Stomach (tissue), 9 donors: Measurements from ENCODE around the gene AKR1A1. TPM values are rescaled to one million over a fixed set of nuclear protein-coding genes. Genes with fewer than 3 reads are reported as not detected.

ENCODE experiments used
- DNase-seq, 2 donors: peaks; one replicate each; pipeline versions ENCODE4 v3.0.0 to v3.0.0-alpha.2; 2013 to 2019
- H3K27ac ChIP-seq, 5 donors: fragments of 200-600 bp in 4 of 5; sonication (generic) in 4 of 5; one replicate each; pipeline ENCODE4 v1.5.1; 2013 to 2019; ENCODE audit warnings: mild to moderate bottlenecking in 1 of 5, moderate library complexity in 1 of 5
- H3K27me3 ChIP-seq, 3 donors: fragments of 200-600 bp; sonication (generic); one replicate each; pipeline ENCODE4 v1.5.1; 2017 to 2019; ENCODE audit warnings: mixed run types in 1 of 3
- H3K36me3 ChIP-seq, 4 donors: fragments of 200-600 bp; sonication (generic); 1 replicate in 3 of 4; 2 replicates in 1 of 4; pipeline ENCODE4 v1.5.1; 2016 to 2019
- H3K4me1 ChIP-seq, 4 donors: fragments of 200-600 bp; sonication (generic); one replicate each; pipeline ENCODE4 v1.5.1; 2016 to 2019
- H3K4me3 ChIP-seq, 4 donors: fragments of 200-600 bp; sonication (generic) in 3 of 4; one replicate each; pipeline ENCODE4 v1.5.1; 2016 to 2019; ENCODE audit warnings: mild to moderate bottlenecking in 1 of 4
- H3K9me3 ChIP-seq, 4 donors: fragments of 200-600 bp; sonication (generic); one replicate each; pipeline ENCODE4 v1.5.1; 2016 to 2019
- EP300 ChIP-seq: sonication (generic); formaldehyde crosslinking; IDR thresholded peaks from one replicate; pipeline ENCODE4 v1.6.1; 2017; ENCODE audit warnings: antibody characterized with exemption
- POLR2A ChIP-seq, 4 donors: fragments of 450-650 bp; IDR thresholded peaks; one replicate each; pipeline ENCODE4 v1.6.1; 2016; ENCODE audit warnings: antibody characterized with exemption in 4 of 4, control low read depth in 2 of 4, mild to moderate bottlenecking in 1 of 4, moderate library complexity in 1 of 4
- POLR2AphosphoS5 ChIP-seq, 3 donors: sonication (generic); formaldehyde crosslinking; IDR thresholded peaks; one replicate each; pipeline ENCODE4 v1.6.1; 2016; ENCODE audit warnings: antibody characterized with exemption in 3 of 3
- WGBS, 5 donors: extraction: QIAGEN DNeasy Blood & Tissue Kit in 3 of 5; methylation state at CpG; one replicate each; pipeline versions ENCODE4 v1.1.5 to v1.1.7; 2013 to 2018; 5-methylcytosine and 5-hydroxymethylcytosine counted together
- intact Hi-C: fragments of 100-400 bp; cut with DNase I; formaldehyde crosslinking; loops from one replicate; pipeline ENCODE4 v1.15.1; 2023; ENCODE audit warnings: low total_unique reads
- polyA plus RNA-seq, 3 donors: library from polyadenylated mRNA; stranded (reverse); fragments of 200-250 nt; gene quantifications; one replicate each; pipeline ENCODE4 v1.2.3, GENCODE V29; 2013
- total RNA-seq, 5 donors: library from RNA; depleted of rRNA; stranded (reverse); fragments of >200 nt; gene quantifications; one replicate each; pipeline versions ENCODE4 v1.1.0 to v1.2.3, GENCODE V29; 2014 to 2016
- TF ChIP-seq, protein P1 (sequence below), 7 experiments: fragments of 450-650 bp in 4 of 7; fragments of 200-600 bp in 3 of 7; sonication (generic) in 3 of 7; IDR thresholded peaks; one replicate each; pipeline ENCODE4 v1.5.1; 2016 to 2019; ENCODE audit warnings: antibody characterized with exemption in 7 of 7, control low read depth in 2 of 7, mild to moderate bottlenecking in 1 of 7
- donor health status: healthy with polysubstance abuse.
- donor health status: Bipolar disorder and iron deficiency.
- donor health status: healthy.

The AKR1A1 gene
- total and polyA plus RNA-seq, 8 donors = 10.5 to 246 (median 184) TPM

DNA sequence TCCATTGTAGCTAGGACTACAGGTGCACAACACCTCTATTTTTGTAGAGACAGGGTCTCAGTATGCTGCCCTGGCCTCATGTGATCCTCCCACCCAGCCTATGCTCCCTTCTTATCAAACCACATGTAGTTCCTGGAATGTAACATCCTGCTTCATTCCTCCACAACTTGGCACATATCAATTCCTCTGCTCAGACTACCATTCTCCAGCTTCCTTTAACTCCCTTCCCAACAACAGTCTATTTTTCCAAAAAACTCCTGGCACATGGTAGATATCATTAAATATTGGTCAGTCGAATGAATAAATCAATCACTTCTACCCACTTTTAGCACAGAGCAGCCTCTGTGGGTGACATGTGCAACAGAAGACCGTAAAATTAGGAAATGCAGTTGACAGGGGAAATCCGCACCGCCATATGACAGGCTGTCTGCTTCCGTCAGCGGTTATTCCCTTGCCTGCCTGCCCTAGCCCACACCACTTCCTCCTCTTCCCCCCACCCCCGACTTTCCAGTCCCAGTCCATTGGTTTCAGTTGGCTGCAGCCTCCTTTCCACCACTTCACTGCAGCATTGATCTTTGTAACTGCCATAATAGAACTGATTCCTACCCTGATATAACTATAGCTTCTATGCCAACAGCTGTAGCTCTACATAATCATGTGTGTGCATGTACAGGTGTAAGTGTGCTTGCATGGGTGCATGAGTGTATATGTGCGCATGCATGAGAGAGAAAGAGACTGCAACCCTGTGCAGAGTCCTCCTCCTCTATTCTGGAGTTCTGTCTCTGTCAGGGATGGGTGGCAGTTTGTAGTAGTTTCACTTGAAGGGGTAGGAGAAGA is 6.8 kb upstream of the AKR1A1 start:
- DNase-seq = peak; percentile 55 to 82
- 43 to 52% (median 50%) methylated on average over 8 of the region's 8 CpGs for WGBS, 5 donors
- H3K9me3 ChIP-seq = no peaks in the 10 kb centered on the region
- H3K4me3 ChIP-seq = no peak overlapping the region
- intact Hi-C loops = no loop called here
- H3K27ac ChIP-seq = peak overlapping the region in 4 of 5 donors; percentile 36 to 77 (median 67)
- H3K36me3 ChIP-seq = no peaks in the 10 kb centered on the region
- H3K4me1 ChIP-seq = peaks cover 9 to 36% (median 14%) of the 10 kb centered on the region in 4 donors
- no peaks in the 10 kb centered on the region for H3K27me3 ChIP-seq
- no peak for TF ChIP-seq POLR2A (IDR thresholded peaks at IDR 0.05)
- TF ChIP-seq POLR2AphosphoS5 (IDR thresholded peaks at IDR 0.05) = peak in 1 of 3 donors; percentile 20

GRCh38 chr1:45544530-45544929 is 6.1 kb upstream of the AKR1A1 start:
- Histone ChIP-seq H3K9me3 (no peaks in the 10 kb centered on the region), H3K27me3 (no peaks in the 10 kb centered on the region), H3K27ac (peak overlapping the region in 4 of 5 donors; percentile 36 to 77 (median 62)), H3K4me3 (no peak overlapping the region), H3K4me1 (peaks cover 9 to 36% (median 14%) of the 10 kb centered on the region in 4 donors), H3K36me3 (no peaks in the 10 kb centered on the region)
- 67 to 76% (median 71%) methylated on average over 4 of the region's 4 CpGs for WGBS, 5 donors
- intact Hi-C loops = no loop called here
- TF ChIP-seq POLR2A (IDR thresholded peaks at IDR 0.05) (no peak), EP300 (no peak), POLR2AphosphoS5 (IDR thresholded peaks at IDR 0.05) (no peak)
- TF ChIP-seq, protein P1, sequence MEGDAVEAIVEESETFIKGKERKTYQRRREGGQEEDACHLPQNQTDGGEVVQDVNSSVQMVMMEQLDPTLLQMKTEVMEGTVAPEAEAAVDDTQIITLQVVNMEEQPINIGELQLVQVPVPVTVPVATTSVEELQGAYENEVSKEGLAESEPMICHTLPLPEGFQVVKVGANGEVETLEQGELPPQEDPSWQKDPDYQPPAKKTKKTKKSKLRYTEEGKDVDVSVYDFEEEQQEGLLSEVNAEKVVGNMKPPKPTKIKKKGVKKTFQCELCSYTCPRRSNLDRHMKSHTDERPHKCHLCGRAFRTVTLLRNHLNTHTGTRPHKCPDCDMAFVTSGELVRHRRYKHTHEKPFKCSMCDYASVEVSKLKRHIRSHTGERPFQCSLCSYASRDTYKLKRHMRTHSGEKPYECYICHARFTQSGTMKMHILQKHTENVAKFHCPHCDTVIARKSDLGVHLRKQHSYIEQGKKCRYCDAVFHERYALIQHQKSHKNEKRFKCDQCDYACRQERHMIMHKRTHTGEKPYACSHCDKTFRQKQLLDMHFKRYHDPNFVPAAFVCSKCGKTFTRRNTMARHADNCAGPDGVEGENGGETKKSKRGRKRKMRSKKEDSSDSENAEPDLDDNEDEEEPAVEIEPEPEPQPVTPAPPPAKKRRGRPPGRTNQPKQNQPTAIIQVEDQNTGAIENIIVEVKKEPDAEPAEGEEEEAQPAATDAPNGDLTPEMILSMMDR (IDR thresholded peaks at IDR 0.05) = no peak
- no peak for DNase-seq

- Histone ChIP-seq H3K27me3 (no peaks in the 10 kb centered on the region), H3K4me3 (no peak overlapping the region), H3K4me1 (peaks cover 12 to 38% (median 14%) of the 10 kb centered on the region in 4 donors), H3K27ac (peak overlapping the region; percentile 36 to 77 (median 57)), H3K9me3 (no peaks in the 10 kb centered on the region), H3K36me3 (no peaks in the 10 kb centered on the region)
- TF ChIP-seq, protein P1 (IDR thresholded peaks at IDR 0.05) = no peak
- no peak for TF ChIP-seq EP300
- TF ChIP-seq POLR2AphosphoS5 (IDR thresholded peaks at IDR 0.05) = no peak
- no peak for TF ChIP-seq POLR2A (IDR thresholded peaks at IDR 0.05)
- intact Hi-C loops = no loop called here
- 39 to 50% (median 41%) methylated on average over 6 of the region's 6 CpGs for WGBS, 5 donors
- DNase-seq = peak in 1 of 2 donors; percentile 46
Observed at GRCh38 chr1:45545019-45545493, 5.6 kb upstream of the AKR1A1 start.

GRCh38 chr1:45545553-45546310 is 4.9 kb upstream of the AKR1A1 start:
- H3K36me3 ChIP-seq = no peaks in the 10 kb centered on the region
- peaks cover 14 to 43% (median 16%) of the 10 kb centered on the region in 4 donors for H3K4me1 ChIP-seq
- DNase-seq = no peak
- H3K9me3 ChIP-seq = no peaks in the 10 kb centered on the region
- WGBS, 5 donors = 83 to 86% (median 84%) methylated on average over 7 of the region's 7 CpGs
- H3K4me3 ChIP-seq = no peak overlapping the region
- H3K27ac ChIP-seq = peak overlapping the region; percentile 36 to 77 (median 57)
- no peaks in the 10 kb centered on the region for H3K27me3 ChIP-seq
- TF ChIP-seq POLR2AphosphoS5 (IDR thresholded peaks at IDR 0.05) = no peak
- TF ChIP-seq, protein P1 (IDR thresholded peaks at IDR 0.05) = no peak
- no peak for TF ChIP-seq POLR2A (IDR thresholded peaks at IDR 0.05)
- TF ChIP-seq EP300 = no peak
- intact Hi-C loops = no loop called here
